ENCODE data around the gene EVI2B.

The EVI2B gene

DNA sequence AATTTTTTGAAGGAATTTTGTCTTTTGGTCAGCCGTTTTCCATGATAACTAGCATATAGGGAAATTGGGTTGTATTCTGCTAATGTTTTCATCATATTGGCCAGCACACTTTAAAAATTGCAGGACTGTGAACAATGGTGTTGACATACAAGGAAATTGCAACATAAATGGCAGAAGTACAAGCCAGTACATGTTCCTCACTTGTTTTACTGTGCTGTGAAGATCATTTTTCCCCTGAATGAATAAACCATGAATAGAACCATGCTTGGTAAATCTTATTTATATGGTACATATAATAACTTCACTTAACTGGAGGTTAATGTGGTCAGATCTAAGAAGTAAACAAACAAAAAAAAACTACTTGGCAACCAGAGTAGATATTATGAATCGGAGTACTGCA lies 39.6 kb downstream of the EVI2B start:
- Histone ChIP-seq H2BK120ac (ENCODE audit: low read depth, low read length) (no peak overlapping the region), H3K14ac (ENCODE audit: low read length) (no peak overlapping the region), H3K9ac (ENCODE audit: low read depth, low read length, poor library complexity) (no peak overlapping the region), H3K4me1 (ENCODE audit: control insufficient read depth in 2 of 2, insufficient read depth in 1 of 2, low read depth in 1 of 2, low read length in 2 of 2) (peaks cover 0 to 10% of the 10 kb centered on the region in 2 donors), H3K18ac (ENCODE audit: low read length) (no peak overlapping the region), H2BK5ac (ENCODE audit: low read length) (no peak overlapping the region), H3K27ac (replicated peaks; ENCODE audit: low read length) (no peak overlapping the region), H2BK12ac (ENCODE audit: low read length) (no peak overlapping the region), H3K36me3 (replicated peaks in 1 of 2; ENCODE audit: control insufficient read depth in 2 of 2, insufficient read depth in 2 of 2, low read length in 2 of 2) (peaks cover 3 to 78% of the 10 kb centered on the region in 2 donors), H2AFZ (ENCODE audit: low read length) (no peak overlapping the region), H3K79me1 (ENCODE audit: low read depth, low read length) (no peaks in the 10 kb centered on the region), H4K91ac (ENCODE audit: low read depth, low read length, poor library complexity) (no peak overlapping the region), H2BK15ac (ENCODE audit: low read length) (no peak overlapping the region), H3K23ac (ENCODE audit: low read depth, low read length, poor library complexity) (no peak overlapping the region), H3K4ac (ENCODE audit: low read length) (no peak overlapping the region), H4K8ac (ENCODE audit: low read depth, low read length) (no peak overlapping the region), H3K9me3 (replicated peaks in 1 of 2; ENCODE audit: control insufficient read depth in 2 of 2, insufficient read depth in 1 of 2, low read depth in 1 of 2, low read length in 2 of 2) (no peaks in the 10 kb centered on the region), H2AK5ac (ENCODE audit: low read depth, low read length) (no peak overlapping the region), H3K4me2 (ENCODE audit: insufficient read depth, low read length, poor library complexity, severe bottlenecking) (no peak overlapping the region), H3K4me3 (ENCODE audit: low read length in 2 of 2) (no peak overlapping the region), H3K27me3 (ENCODE audit: control insufficient read depth in 3 of 3, insufficient read depth in 3 of 3, low read depth in 1 of 3, low read length in 3 of 3) (no peaks in the 10 kb centered on the region)
- no peak for DNase-seq (ENCODE audit: low spot score)
- WGBS, 2 donors (ENCODE audit: extremely low coverage in 2 of 2, insufficient read length in 2 of 2, insufficient replicate concordance in 1 of 2): no CpG with 5 or more reads among the region's 2 CpGs

GRCh38 chr17:31273516-31273915 lies 40.3 kb downstream of the EVI2B start:
- no peak overlapping the region for H4K8ac ChIP-seq (ENCODE audit: low read depth, low read length)
- no peaks in the 10 kb centered on the region for H3K27me3 ChIP-seq (ENCODE audit: control insufficient read depth in 3 of 3, insufficient read depth in 3 of 3, low read depth in 1 of 3, low read length in 3 of 3)
- no peak overlapping the region for H3K14ac ChIP-seq (ENCODE audit: low read length)
- H2BK5ac ChIP-seq (ENCODE audit: low read length): no peak overlapping the region
- H3K4ac ChIP-seq (ENCODE audit: low read length): no peak overlapping the region
- DNase-seq (ENCODE audit: low spot score): no peak
- H3K36me3 ChIP-seq (replicated peaks in 1 of 2; ENCODE audit: control insufficient read depth in 2 of 2, insufficient read depth in 2 of 2, low read length in 2 of 2): peaks cover 3 to 81% of the 10 kb centered on the region in 2 donors
- no peaks in the 10 kb centered on the region for H3K9me3 ChIP-seq (replicated peaks in 1 of 2; ENCODE audit: control insufficient read depth in 2 of 2, insufficient read depth in 1 of 2, low read depth in 1 of 2, low read length in 2 of 2)
- H2BK12ac ChIP-seq (ENCODE audit: low read length): no peak overlapping the region
- H4K91ac ChIP-seq (ENCODE audit: low read depth, low read length, poor library complexity): no peak overlapping the region
- no peak overlapping the region for H3K4me3 ChIP-seq (ENCODE audit: low read length in 2 of 2)
- H3K4me2 ChIP-seq (ENCODE audit: insufficient read depth, low read length, poor library complexity, severe bottlenecking): no peak overlapping the region
- H3K4me1 ChIP-seq (ENCODE audit: control insufficient read depth in 2 of 2, insufficient read depth in 1 of 2, low read depth in 1 of 2, low read length in 2 of 2): peaks cover 0 to 12% of the 10 kb centered on the region in 2 donors
- H3K79me1 ChIP-seq (ENCODE audit: low read depth, low read length): no peaks in the 10 kb centered on the region
- H3K9ac ChIP-seq (ENCODE audit: low read depth, low read length, poor library complexity): no peak overlapping the region
- no peak overlapping the region for H2AK5ac ChIP-seq (ENCODE audit: low read depth, low read length)
- H2BK15ac ChIP-seq (ENCODE audit: low read length): no peak overlapping the region
- no peak overlapping the region for H3K18ac ChIP-seq (ENCODE audit: low read length)
- no CpG with 5 or more reads among the region's 1 CpG for WGBS, 2 donors (ENCODE audit: extremely low coverage in 2 of 2, insufficient read length in 2 of 2, insufficient replicate concordance in 1 of 2)
- H3K23ac ChIP-seq (ENCODE audit: low read depth, low read length, poor library complexity): no peak overlapping the region
- no peak overlapping the region for H2AFZ ChIP-seq (ENCODE audit: low read length)
- H3K27ac ChIP-seq (replicated peaks; ENCODE audit: low read length): no peak overlapping the region
- H2BK120ac ChIP-seq (ENCODE audit: low read depth, low read length): no peak overlapping the region

GRCh38 chr17:31272803-31273202 lies 41.1 kb downstream of the EVI2B start:
- H2BK12ac ChIP-seq (ENCODE audit: low read length): no peak overlapping the region
- no peak overlapping the region for H3K9ac ChIP-seq (ENCODE audit: low read depth, low read length, poor library complexity)
- H4K8ac ChIP-seq (ENCODE audit: low read depth, low read length): no peak overlapping the region
- H3K18ac ChIP-seq (ENCODE audit: low read length): no peak overlapping the region
- no peak overlapping the region for H3K4me3 ChIP-seq (ENCODE audit: low read length in 2 of 2)
- no peak overlapping the region for H2AK5ac ChIP-seq (ENCODE audit: low read depth, low read length)
- H2BK5ac ChIP-seq (ENCODE audit: low read length): no peak overlapping the region
- no peak overlapping the region for H3K4ac ChIP-seq (ENCODE audit: low read length)
- no peak overlapping the region for H2BK120ac ChIP-seq (ENCODE audit: low read depth, low read length)
- H2AFZ ChIP-seq (ENCODE audit: low read length): no peak overlapping the region
- no peak overlapping the region for H3K23ac ChIP-seq (ENCODE audit: low read depth, low read length, poor library complexity)
- no peak overlapping the region for H3K14ac ChIP-seq (ENCODE audit: low read length)
- H3K27me3 ChIP-seq (ENCODE audit: control insufficient read depth in 3 of 3, insufficient read depth in 3 of 3, low read depth in 1 of 3, low read length in 3 of 3): no peaks in the 10 kb centered on the region
- H2BK15ac ChIP-seq (ENCODE audit: low read length): no peak overlapping the region
- H3K4me2 ChIP-seq (ENCODE audit: insufficient read depth, low read length, poor library complexity, severe bottlenecking): no peak overlapping the region
- H3K9me3 ChIP-seq (replicated peaks in 1 of 2; ENCODE audit: control insufficient read depth in 2 of 2, insufficient read depth in 1 of 2, low read depth in 1 of 2, low read length in 2 of 2): no peaks in the 10 kb centered on the region
- H4K91ac ChIP-seq (ENCODE audit: low read depth, low read length, poor library complexity): no peak overlapping the region
- peaks cover 2 to 81% of the 10 kb centered on the region in 2 donors for H3K36me3 ChIP-seq (replicated peaks in 1 of 2; ENCODE audit: control insufficient read depth in 2 of 2, insufficient read depth in 2 of 2, low read length in 2 of 2)
- H3K79me1 ChIP-seq (ENCODE audit: low read depth, low read length): no peaks in the 10 kb centered on the region
- H3K4me1 ChIP-seq (ENCODE audit: control insufficient read depth in 2 of 2, insufficient read depth in 1 of 2, low read depth in 1 of 2, low read length in 2 of 2): peaks cover 0 to 12% of the 10 kb centered on the region in 2 donors
- no peak overlapping the region for H3K27ac ChIP-seq (replicated peaks; ENCODE audit: low read length)
- DNase-seq (ENCODE audit: low spot score): no peak

- H3K4me3 ChIP-seq (ENCODE audit: low read length in 2 of 2): no peak overlapping the region
- H2AK5ac ChIP-seq (ENCODE audit: low read depth, low read length): no peak overlapping the region
- H3K4me1 ChIP-seq (ENCODE audit: control insufficient read depth in 2 of 2, insufficient read depth in 1 of 2, low read depth in 1 of 2, low read length in 2 of 2): peaks cover 0 to 12% of the 10 kb centered on the region in 2 donors
- no peaks in the 10 kb centered on the region for H3K79me1 ChIP-seq (ENCODE audit: low read depth, low read length)
- no peak overlapping the region for H3K14ac ChIP-seq (ENCODE audit: low read length)
- H3K27ac ChIP-seq (replicated peaks; ENCODE audit: low read length): no peak overlapping the region
- WGBS, 2 donors (ENCODE audit: extremely low coverage in 2 of 2, insufficient read length in 2 of 2, insufficient replicate concordance in 1 of 2): no CpG with 5 or more reads among the region's 1 CpG
- no peak overlapping the region for H2AFZ ChIP-seq (ENCODE audit: low read length)
- no peak overlapping the region for H3K9ac ChIP-seq (ENCODE audit: low read depth, low read length, poor library complexity)
- H3K9me3 ChIP-seq (replicated peaks in 1 of 2; ENCODE audit: control insufficient read depth in 2 of 2, insufficient read depth in 1 of 2, low read depth in 1 of 2, low read length in 2 of 2): no peaks in the 10 kb centered on the region
- H3K23ac ChIP-seq (ENCODE audit: low read depth, low read length, poor library complexity): no peak overlapping the region
- H3K4ac ChIP-seq (ENCODE audit: low read length): no peak overlapping the region
- no peak overlapping the region for H4K8ac ChIP-seq (ENCODE audit: low read depth, low read length)
- H2BK5ac ChIP-seq (ENCODE audit: low read length): no peak overlapping the region
- no peak overlapping the region for H3K18ac ChIP-seq (ENCODE audit: low read length)
- no peak for DNase-seq (ENCODE audit: low spot score)
- H2BK15ac ChIP-seq (ENCODE audit: low read length): no peak overlapping the region
- H3K36me3 ChIP-seq (replicated peaks in 1 of 2; ENCODE audit: control insufficient read depth in 2 of 2, insufficient read depth in 2 of 2, low read length in 2 of 2): peaks cover 1 to 81% of the 10 kb centered on the region in 2 donors
- H3K27me3 ChIP-seq (ENCODE audit: control insufficient read depth in 3 of 3, insufficient read depth in 3 of 3, low read depth in 1 of 3, low read length in 3 of 3): no peaks in the 10 kb centered on the region
- no peak overlapping the region for H4K91ac ChIP-seq (ENCODE audit: low read depth, low read length, poor library complexity)
- no peak overlapping the region for H3K4me2 ChIP-seq (ENCODE audit: insufficient read depth, low read length, poor library complexity, severe bottlenecking)
- no peak overlapping the region for H2BK12ac ChIP-seq (ENCODE audit: low read length)
- H2BK120ac ChIP-seq (ENCODE audit: low read depth, low read length): no peak overlapping the region
Measured at GRCh38 chr17:31272236-31272635, 41.6 kb downstream of the EVI2B start.
